GM12892 (cell line): Measurements from ENCODE around the gene COL4A6.

Source experiments
- POLR2A ChIP-seq: IDR thresholded peaks from 2 replicates; pipeline ENCODE4 v1.6.1; 2011; ENCODE audit warnings: low read depth, low read length, control low read depth
- TAF1 ChIP-seq: IDR thresholded peaks from 2 replicates; pipeline ENCODE4 v1.6.1; 2011; ENCODE audit warnings: low read depth, mild to moderate bottlenecking, control low read depth, low read length, borderline replicate concordance

- TF ChIP-seq POLR2A (no peak), TAF1 (no peak)
These were observed 239.2 kb downstream of the COL4A6 start for GRCh38 chrX:108199041-108199440.
